OCI-LY1 (cell line): ENCODE measurements around the gene C17orf100.

Experiments
- H2AFZ ChIP-seq: fragments of 200-600 bp; sonication (generic), shearing (Covaris generic); 2 replicates; pipeline ENCODE4 v1.6.0; 2014; ENCODE audit warnings: antibody characterized with exemption, mild to moderate bottlenecking, low read length
- H3F3A ChIP-seq: fragments of 200-600 bp; sonication (generic), shearing (Covaris generic); 2 replicates; pipeline ENCODE4 v1.6.0; 2014; ENCODE audit warnings: mild to moderate bottlenecking, antibody characterized with exemption, low read length, moderate library complexity; ENCODE audit not compliant: insufficient read depth
- H3K27ac ChIP-seq: fragments of 200-600 bp; sonication (generic); 2 replicates; pipeline ENCODE4 v1.5.1; 2014; ENCODE audit warnings: low read length, mixed run types, mild to moderate bottlenecking, low read depth; ENCODE audit not compliant: poor library complexity, severe bottlenecking
- H3K27me3 ChIP-seq: fragments of 200-600 bp; sonication (generic); 2 replicates; pipeline ENCODE4 v1.6.0; 2014; ENCODE audit warnings: antibody characterized with exemption, mild to moderate bottlenecking, low read length, moderate library complexity; ENCODE audit not compliant: insufficient read depth
- H3K36me3 ChIP-seq: fragments of 200-600 bp; sonication (generic); 2 replicates; pipeline ENCODE4 v1.6.1; 2014; ENCODE audit warnings: mild to moderate bottlenecking, antibody characterized with exemption, low read length, moderate library complexity, mixed read lengths; ENCODE audit not compliant: insufficient read depth
- H3K4me1 ChIP-seq: fragments of 200-600 bp; sonication (generic); 2 replicates; pipeline ENCODE4 v1.5.1; 2014; ENCODE audit warnings: mild to moderate bottlenecking, low read length, moderate library complexity; ENCODE audit not compliant: insufficient read depth, severe bottlenecking
- H3K4me2 ChIP-seq: fragments of 200-600 bp; sonication (generic), shearing (Covaris generic); 2 replicates; pipeline ENCODE4 v1.6.1; 2014; ENCODE audit warnings: low read length
- H3K4me3 ChIP-seq: fragments of 200-600 bp; sonication (generic); 2 replicates; pipeline ENCODE4 v1.5.1; 2014; ENCODE audit warnings: low read length, low read depth, mild to moderate bottlenecking, mixed read lengths; ENCODE audit not compliant: poor library complexity, severe bottlenecking
- H3K79me2 ChIP-seq: fragments of 200-600 bp; shearing (Covaris generic); 2 replicates; pipeline ENCODE4 v1.6.1; 2016; ENCODE audit warnings: mixed run types, low read length, mixed read lengths; ENCODE audit not compliant: insufficient read depth
- H3K9ac ChIP-seq: fragments of 200-600 bp; sonication (generic), shearing (Covaris generic); 2 replicates; pipeline ENCODE4 v1.6.1; 2014; ENCODE audit warnings: mild to moderate bottlenecking, low read length, mixed read lengths
- H3K9me2 ChIP-seq: fragments of 200-600 bp; sonication (generic), shearing (Covaris generic); 2 replicates; pipeline ENCODE4 v1.6.1; 2014; ENCODE audit warnings: low read depth, mild to moderate bottlenecking, low read length, mixed read lengths
- H3K9me3 ChIP-seq: fragments of 200-600 bp; shearing (Covaris generic); 2 replicates; pipeline ENCODE4 v1.6.1; 2014; ENCODE audit warnings: low read length, mixed read lengths
- H4K20me1 ChIP-seq: fragments of 200-600 bp; sonication (generic), shearing (Covaris generic); 2 replicates; pipeline ENCODE4 v1.6.0; 2016; ENCODE audit warnings: mild to moderate bottlenecking, low read length; ENCODE audit not compliant: insufficient read depth
- CTCF ChIP-seq: fragments of 200-600 bp; sonication (generic), shearing (Covaris generic); IDR thresholded peaks from 2 replicates; pipeline ENCODE4 v1.5.1; 2017; ENCODE audit warnings: mild to moderate bottlenecking, antibody characterized with exemption, low read length, moderate library complexity, mixed read lengths
- EZH2 ChIP-seq: fragments of 200-600 bp; sonication (generic), shearing (Covaris generic); IDR thresholded peaks from 2 replicates; pipeline ENCODE4 v1.8.0; 2017; ENCODE audit warnings: borderline replicate concordance, mixed run types, mild to moderate bottlenecking, antibody characterized with exemption, low read length, moderate library complexity, mixed read lengths

The C17orf100 gene

GRCh38 chr17:6651354-6651918 lies at the start of gene C17orf100, which contains the start of gene MED31:
Gene C17orf100, plus strand, starts transcription at chr17:6651762. Its CDS starts 152 bp downstream, at chr17:6651914.
Gene MED31, minus strand, starts transcription at chr17:6651605. Its CDS starts 77 bp downstream, at chr17:6651528.
- Histone ChIP-seq H3F3A (peaks cover 11% of the 10 kb centered on the region; the same call in 1 of the 2 replicates), H3K36me3 (peaks cover 24% of the 10 kb centered on the region; the same call in 1 of the 2 replicates), H4K20me1 (no peaks in the 10 kb centered on the region), H3K4me3 (peak within 1 kb of the TSS; percentile 98), H3K9me2 (no peaks in the 10 kb centered on the region), H3K27me3 (no peaks in the 10 kb centered on the region), H3K4me1 (peaks cover 65% of the 10 kb centered on the region), H3K27ac (peak within 1 kb of the TSS; percentile 91), H3K9me3 (no peaks in the 10 kb centered on the region), H3K79me2 (peaks cover 13% of the 10 kb centered on the region), H2AFZ (no peak within 1 kb of the TSS), H3K9ac (peak within 1 kb of the TSS; percentile 86), H3K4me2 (peak within 1 kb of the TSS; percentile 96)
- TF ChIP-seq CTCF (no peak), EZH2 (no peak)

DNA sequence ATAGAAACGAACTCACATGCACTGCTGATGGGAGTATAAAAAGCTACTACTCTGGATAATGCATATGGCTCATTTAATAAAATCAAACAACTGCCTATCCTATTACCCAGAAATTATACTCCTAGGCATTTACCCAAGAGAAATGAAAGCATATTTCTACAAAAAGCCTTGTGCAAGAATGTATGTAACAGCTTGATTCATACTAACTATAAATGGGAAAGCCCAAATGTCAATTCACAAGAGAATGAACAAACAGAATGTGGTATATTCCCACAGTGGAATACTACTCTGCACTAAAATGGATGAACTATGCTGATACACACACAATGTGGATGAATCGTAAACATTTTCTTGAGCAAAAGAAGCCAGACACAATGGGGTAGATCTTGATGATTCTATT lies 49.4 kb upstream of the C17orf100 start:
- Histone ChIP-seq H3K9me3 (no peaks in the 10 kb centered on the region), H3K36me3 (peaks cover 77% of the 10 kb centered on the region; the same call in 1 of the 2 replicates), H3K79me2 (no peaks in the 10 kb centered on the region), H3K9me2 (no peaks in the 10 kb centered on the region), H4K20me1 (no peaks in the 10 kb centered on the region), H2AFZ (no peak overlapping the region), H3K27ac (no peak overlapping the region), H3K4me1 (peaks cover 14% of the 10 kb centered on the region), H3K4me2 (no peak overlapping the region), H3K4me3 (no peak overlapping the region), H3K9ac (no peak overlapping the region), H3F3A (no peaks in the 10 kb centered on the region), H3K27me3 (no peaks in the 10 kb centered on the region)
- TF ChIP-seq CTCF (no peak), EZH2 (no peak)

- TF ChIP-seq EZH2: no peak
- Histone ChIP-seq H3K9me3 (no peaks in the 10 kb centered on the region), H3K4me1 (peaks cover 14% of the 10 kb centered on the region), H2AFZ (no peak overlapping the region), H3F3A (no peaks in the 10 kb centered on the region), H4K20me1 (no peaks in the 10 kb centered on the region), H3K4me3 (no peak overlapping the region), H3K27ac (no peak overlapping the region), H3K79me2 (no peaks in the 10 kb centered on the region), H3K4me2 (no peak overlapping the region), H3K27me3 (no peaks in the 10 kb centered on the region), H3K9me2 (no peaks in the 10 kb centered on the region), H3K36me3 (peaks cover 77% of the 10 kb centered on the region; the same call in 1 of the 2 replicates), H3K9ac (no peak overlapping the region)
These were observed 47.7 kb upstream of the C17orf100 start for GRCh38 chr17:6603744-6604325.
